Thymus (tissue), 2 donors: ENCODE measurements around the gene ATXN7L2. TPM values are rescaled to one million over a fixed set of nuclear protein-coding genes. Genes with fewer than 3 reads are reported as not detected.

Experiments
- polyA plus RNA-seq: library from polyadenylated mRNA; stranded (reverse); fragments of 200-250 nt; gene quantifications from one replicate; pipeline ENCODE4 v1.2.3, GENCODE V29; 2013
- total RNA-seq: library from RNA; stranded (reverse); fragments of 120-200 nt; gene quantifications from one replicate; pipeline ENCODE4 v1.2.4, GENCODE V29; 2013
- donor health status: healthy.

Gene ATXN7L2
- total and polyA plus RNA-seq, 2 donors: 5.4 to 19.6 TPM

Other genes starting within 250 kb of the ATXN7L2 start
- gene CELSR2, start 234.4 kb upstream of the ATXN7L2 start, total RNA-seq: 1.2 TPM
- gene CELSR2, start 234.4 kb upstream of the ATXN7L2 start, polyA plus RNA-seq: 2.5 TPM
- gene PSRC1, start 200.8 kb upstream of the ATXN7L2 start, total RNA-seq: 16.6 TPM
- 5.8 TPM for gene PSRC1, start 200.8 kb upstream of the ATXN7L2 start, polyA plus RNA-seq
- 0.09 TPM for gene MYBPHL, start 176.9 kb upstream of the ATXN7L2 start, total RNA-seq
- 0.43 TPM for gene MYBPHL, start 176.9 kb upstream of the ATXN7L2 start, polyA plus RNA-seq
- gene SORT1, start 86.0 kb upstream of the ATXN7L2 start, total RNA-seq: 3.6 TPM
- gene SORT1, start 86.0 kb upstream of the ATXN7L2 start, polyA plus RNA-seq: 10.3 TPM
- 144 TPM for gene PSMA5, start 57.5 kb upstream of the ATXN7L2 start, total RNA-seq
- gene PSMA5, start 57.5 kb upstream of the ATXN7L2 start, polyA plus RNA-seq: 72.3 TPM
- gene SYPL2, start 17.4 kb upstream of the ATXN7L2 start, total RNA-seq: 0.05 TPM
- gene SYPL2, start 17.4 kb upstream of the ATXN7L2 start, polyA plus RNA-seq: 0.34 TPM
- gene CYB561D1, start 10.2 kb downstream of the ATXN7L2 start, total RNA-seq: 3.3 TPM
- 9.4 TPM for gene CYB561D1, start 10.2 kb downstream of the ATXN7L2 start, polyA plus RNA-seq
- 2.5 TPM for gene AMIGO1, start 25.8 kb downstream of the ATXN7L2 start, total RNA-seq
- gene AMIGO1, start 25.8 kb downstream of the ATXN7L2 start, polyA plus RNA-seq: 2.3 TPM
- gene GPR61, start 56.0 kb downstream of the ATXN7L2 start, total RNA-seq: 0.42 TPM
- 0.07 TPM for gene GPR61, start 56.0 kb downstream of the ATXN7L2 start, polyA plus RNA-seq
- 7.7 TPM for gene GNAI3, start 64.7 kb downstream of the ATXN7L2 start, total RNA-seq
- 4.7 TPM for gene GNAI3, start 64.7 kb downstream of the ATXN7L2 start, polyA plus RNA-seq
- gene GNAT2, start 135.7 kb downstream of the ATXN7L2 start, total RNA-seq: 0.14 TPM
- 0.05 TPM for gene GNAT2, start 135.7 kb downstream of the ATXN7L2 start, polyA plus RNA-seq
- gene AMPD2, start 135.9 kb downstream of the ATXN7L2 start, total RNA-seq: 24.8 TPM
- 32.8 TPM for gene AMPD2, start 135.9 kb downstream of the ATXN7L2 start, polyA plus RNA-seq
- 6.7 TPM for gene GSTM4, start 172.2 kb downstream of the ATXN7L2 start, total RNA-seq
- 15.6 TPM for gene GSTM4, start 172.2 kb downstream of the ATXN7L2 start, polyA plus RNA-seq
- gene GSTM2, start 184.2 kb downstream of the ATXN7L2 start, total RNA-seq: 14.7 TPM
- gene GSTM2, start 184.2 kb downstream of the ATXN7L2 start, polyA plus RNA-seq: 100 TPM
- 12.9 TPM for gene GSTM1, start 203.9 kb downstream of the ATXN7L2 start, total RNA-seq
- gene GSTM1, start 203.9 kb downstream of the ATXN7L2 start, polyA plus RNA-seq: 0.27 TPM
- gene GSTM5, start 228.3 kb downstream of the ATXN7L2 start, total RNA-seq: 4.1 TPM
- 2.3 TPM for gene GSTM5, start 228.3 kb downstream of the ATXN7L2 start, polyA plus RNA-seq